PC-9 (cell line): ENCODE results near the gene CELF2.

Source experiments
- CTCF ChIP-seq: fragments of 200-600 bp; sonication (generic); conservative IDR thresholded peaks from 2 replicates; pipeline ENCODE4 v1.6.1; 2017; ENCODE audit warnings: mixed run types, antibody characterized with exemption, mild to moderate bottlenecking, moderate library complexity
- EZH2 ChIP-seq: fragments of 200-600 bp; sonication (generic); IDR thresholded peaks from 2 replicates; pipeline ENCODE4 v1.8.0; 2017; ENCODE audit warnings: antibody characterized with exemption, low read depth

DNA sequence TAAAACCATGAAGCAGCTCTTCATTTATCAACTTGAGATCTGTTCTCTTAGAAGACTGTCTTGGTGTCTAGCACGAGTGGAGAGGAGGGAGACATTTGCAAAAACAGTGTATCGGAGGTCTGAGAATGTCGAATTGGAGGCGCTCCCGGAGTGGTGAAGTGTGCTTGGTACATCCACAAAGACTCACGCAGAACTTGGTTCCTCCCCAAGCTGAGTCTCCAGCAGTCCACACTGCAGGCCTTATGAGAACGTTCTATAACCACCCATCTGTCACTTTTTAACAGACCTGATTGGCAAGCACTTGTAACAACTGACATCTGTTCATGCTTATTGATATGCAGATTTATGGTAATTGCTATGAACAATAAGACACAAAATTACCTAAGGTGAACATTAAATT lies 261.6 kb downstream of the CELF2 start:
- TF ChIP-seq CTCF (no peak), EZH2 (no peak)
